Trophoblast cell (in vitro differentiated cells and primary cell): ENCODE data around the gene C11orf58.

ENCODE experiments used
- DNase-seq, 2 donors: peaks; one replicate each; pipeline ENCODE4 v3.0.0-alpha.2; 2016
- H2AFZ ChIP-seq: 2 replicates; pipeline ENCODE4 v1.6.1; 2013; ENCODE audit warnings: low read length, moderate library complexity, mild to moderate bottlenecking; ENCODE audit not compliant: insufficient read depth, poor library complexity
- H2AK5ac ChIP-seq: 2 replicates; pipeline ENCODE4 v1.6.1; 2013; ENCODE audit warnings: mild to moderate bottlenecking, low read length
- H2BK120ac ChIP-seq: 2 replicates; pipeline ENCODE4 v1.6.1; 2013; ENCODE audit warnings: low read length, mild to moderate bottlenecking, moderate library complexity; ENCODE audit not compliant: insufficient read depth, poor library complexity
- H2BK12ac ChIP-seq: 2 replicates; pipeline ENCODE4 v1.6.1; 2013; ENCODE audit warnings: mild to moderate bottlenecking, low read length, moderate library complexity
- H2BK5ac ChIP-seq: 2 replicates; pipeline ENCODE4 v1.6.1; 2013; ENCODE audit warnings: low read length, low read depth, moderate library complexity, mild to moderate bottlenecking; ENCODE audit not compliant: poor library complexity
- H3K14ac ChIP-seq: 2 replicates; pipeline ENCODE4 v1.6.1; 2013; ENCODE audit warnings: mild to moderate bottlenecking, low read length
- H3K18ac ChIP-seq: 2 replicates; pipeline ENCODE4 v1.6.1; 2013; ENCODE audit warnings: mild to moderate bottlenecking, low read length
- H3K23ac ChIP-seq: 2 replicates; pipeline ENCODE4 v1.6.1; 2013; ENCODE audit warnings: low read length
- H3K27ac ChIP-seq: 2 replicates; pipeline ENCODE4 v1.5.1; 2013; ENCODE audit warnings: low read depth, mild to moderate bottlenecking, inconsistent platforms, low read length, moderate library complexity
- H3K27me3 ChIP-seq: 2 replicates; pipeline ENCODE4 v1.6.1; 2013; ENCODE audit warnings: inconsistent platforms, mild to moderate bottlenecking, low read length, moderate library complexity; ENCODE audit not compliant: insufficient read depth
- H3K36me3 ChIP-seq, 2 experiments: 1 replicate in 1 of 2; 2 replicates in 1 of 2; pipeline ENCODE4 v1.6.1; 2013; ENCODE audit warnings: low read length in 2 of 2, mild to moderate bottlenecking in 2 of 2, moderate library complexity in 1 of 2; ENCODE audit not compliant: insufficient read depth in 2 of 2, control insufficient read depth in 1 of 2
- H3K4ac ChIP-seq: 2 replicates; pipeline ENCODE4 v1.6.1; 2013; ENCODE audit warnings: low read depth, mild to moderate bottlenecking, low read length, moderate library complexity
- H3K4me1 ChIP-seq, 2 experiments: 1 replicate in 1 of 2; 2 replicates in 1 of 2; pipeline ENCODE4 v1.6.1; 2013; ENCODE audit warnings: low read length in 2 of 2, mild to moderate bottlenecking in 2 of 2, moderate library complexity in 1 of 2; ENCODE audit not compliant: insufficient read depth in 2 of 2, control insufficient read depth in 1 of 2
- H3K4me2 ChIP-seq: 2 replicates; pipeline ENCODE4 v1.6.1; 2013; ENCODE audit warnings: inconsistent platforms, mild to moderate bottlenecking, low read length, moderate library complexity
- H3K4me3 ChIP-seq: 2 replicates; pipeline ENCODE4 v1.5.1; 2013; ENCODE audit warnings: mild to moderate bottlenecking, low read depth, low read length, inconsistent platforms
- H3K79me1 ChIP-seq: one replicate; pipeline ENCODE4 v1.6.1; 2013; ENCODE audit warnings: low read length
- H3K79me2 ChIP-seq: 2 replicates; pipeline ENCODE4 v1.6.1; 2013; ENCODE audit warnings: low read length, mild to moderate bottlenecking; ENCODE audit not compliant: control insufficient read depth, insufficient read depth, poor library complexity
- H3K9ac ChIP-seq: 2 replicates; pipeline ENCODE4 v1.6.1; 2013; ENCODE audit warnings: mild to moderate bottlenecking, low read length
- H3K9me3 ChIP-seq: 2 replicates; pipeline ENCODE4 v1.6.1; 2013; ENCODE audit warnings: low read depth, mild to moderate bottlenecking, control low read depth, inconsistent platforms, low read length; ENCODE audit not compliant: insufficient read depth
- H4K12ac ChIP-seq: 2 replicates; pipeline ENCODE4 v1.6.1; 2013; ENCODE audit warnings: low read depth, mild to moderate bottlenecking, low read length, moderate library complexity
- H4K8ac ChIP-seq: 2 replicates; pipeline ENCODE4 v1.6.1; 2013; ENCODE audit warnings: low read depth, mild to moderate bottlenecking, low read length, moderate library complexity
- H4K91ac ChIP-seq: one replicate; pipeline ENCODE4 v1.6.1; 2013; ENCODE audit warnings: low read depth, mild to moderate bottlenecking, low read length, moderate library complexity
- WGBS: extraction: QIAGEN DNeasy Blood & Tissue Kit; methylation state at CpG from one replicate; pipeline ENCODE4 v1.1.7; 2013; ENCODE audit warnings: missing lambda C conversion rate; ENCODE audit not compliant: insufficient read length, insufficient coverage; ENCODE audit errors: extremely low coverage; 5-methylcytosine and 5-hydroxymethylcytosine counted together

Gene C11orf58

DNA sequence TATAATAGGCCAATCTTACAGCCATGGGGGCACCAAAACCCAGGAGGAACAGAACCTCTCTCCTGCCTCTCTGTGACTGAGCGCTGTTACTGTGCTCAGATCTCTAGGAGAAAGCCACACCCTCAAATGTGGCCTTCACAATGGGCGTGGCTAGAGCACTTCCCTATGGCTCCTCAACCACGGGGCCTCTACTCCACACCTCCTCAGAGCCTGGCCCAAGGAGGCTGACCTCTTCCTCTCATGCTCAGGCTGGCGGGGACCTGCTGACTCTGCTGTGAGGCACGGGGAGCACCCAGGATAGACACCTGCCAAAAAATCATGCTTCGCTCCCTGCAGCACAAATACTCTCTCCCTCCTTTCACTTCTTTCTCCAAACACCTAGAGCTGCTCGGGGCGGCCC is 41.0 kb downstream of the C11orf58 start:
- H2AK5ac ChIP-seq: no peak overlapping the region
- no peak overlapping the region for H3K9ac ChIP-seq
- WGBS: no CpG with 5 or more reads among the region's 8 CpGs
- DNase-seq: peak in 1 of 2 donors; percentile 9
- peaks cover 13 to 21% of the 10 kb centered on the region in 2 experiments for H3K4me1 ChIP-seq
- no peak overlapping the region for H2BK120ac ChIP-seq
- no peak overlapping the region for H4K12ac ChIP-seq
- no peak overlapping the region for H2BK12ac ChIP-seq
- H3K4ac ChIP-seq: no peak overlapping the region
- no peak overlapping the region for H2AFZ ChIP-seq
- H3K14ac ChIP-seq: no peak overlapping the region
- peaks cover 3% of the 10 kb centered on the region for H3K9me3 ChIP-seq
- H3K4me2 ChIP-seq: no peak overlapping the region
- no peak overlapping the region for H2BK5ac ChIP-seq
- H3K4me3 ChIP-seq: no peak overlapping the region
- H3K23ac ChIP-seq: no peak overlapping the region
- no peaks in the 10 kb centered on the region for H3K79me2 ChIP-seq
- H3K36me3 ChIP-seq: peaks cover 52 to 69% of the 10 kb centered on the region in 2 experiments
- no peak overlapping the region for H4K8ac ChIP-seq
- no peak overlapping the region for H4K91ac ChIP-seq
- H3K79me1 ChIP-seq: peaks cover 4% of the 10 kb centered on the region
- H3K27me3 ChIP-seq: no peaks in the 10 kb centered on the region
- no peak overlapping the region for H3K27ac ChIP-seq
- no peak overlapping the region for H3K18ac ChIP-seq

DNA sequence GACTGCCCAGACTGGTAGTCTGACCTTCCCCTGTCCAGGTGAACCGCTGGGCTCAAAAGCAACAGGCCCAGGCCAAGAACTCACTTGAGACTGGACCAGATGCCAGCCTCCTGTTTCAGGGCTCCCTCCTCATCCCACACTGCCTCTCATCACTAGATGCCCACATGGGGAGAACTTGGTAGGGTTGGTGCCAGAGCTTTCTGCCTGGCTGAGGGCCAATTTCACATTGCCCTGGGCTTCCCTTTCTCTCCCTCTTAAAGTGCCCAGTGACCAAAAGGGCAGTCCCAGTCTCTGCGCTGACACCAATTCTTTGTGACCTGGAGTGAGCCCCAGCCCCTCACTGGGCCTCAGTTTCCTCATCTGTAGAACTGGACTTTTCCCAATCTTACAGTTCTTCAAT is 41.7 kb downstream of the C11orf58 start:
- H3K27ac ChIP-seq: no peak overlapping the region
- peaks cover 4% of the 10 kb centered on the region for H3K79me1 ChIP-seq
- H3K14ac ChIP-seq: no peak overlapping the region
- H4K91ac ChIP-seq: no peak overlapping the region
- H2AK5ac ChIP-seq: no peak overlapping the region
- no peaks in the 10 kb centered on the region for H3K79me2 ChIP-seq
- H2BK120ac ChIP-seq: no peak overlapping the region
- H3K4me2 ChIP-seq: no peak overlapping the region
- no peak overlapping the region for H3K4me3 ChIP-seq
- no peak overlapping the region for H2BK5ac ChIP-seq
- no peak overlapping the region for H4K8ac ChIP-seq
- no peaks in the 10 kb centered on the region for H3K27me3 ChIP-seq
- WGBS: no CpG with 5 or more reads among the region's 2 CpGs
- H3K18ac ChIP-seq: no peak overlapping the region
- no peak overlapping the region for H3K4ac ChIP-seq
- no peak overlapping the region for H3K23ac ChIP-seq
- H3K36me3 ChIP-seq: peaks cover 54 to 69% of the 10 kb centered on the region in 2 experiments
- H4K12ac ChIP-seq: no peak overlapping the region
- no peak overlapping the region for H2AFZ ChIP-seq
- H3K9ac ChIP-seq: no peak overlapping the region
- H2BK12ac ChIP-seq: no peak overlapping the region
- no peak for DNase-seq
- peaks cover 3% of the 10 kb centered on the region for H3K9me3 ChIP-seq
- H3K4me1 ChIP-seq: peaks cover 17 to 21% of the 10 kb centered on the region in 2 experiments

DNA sequence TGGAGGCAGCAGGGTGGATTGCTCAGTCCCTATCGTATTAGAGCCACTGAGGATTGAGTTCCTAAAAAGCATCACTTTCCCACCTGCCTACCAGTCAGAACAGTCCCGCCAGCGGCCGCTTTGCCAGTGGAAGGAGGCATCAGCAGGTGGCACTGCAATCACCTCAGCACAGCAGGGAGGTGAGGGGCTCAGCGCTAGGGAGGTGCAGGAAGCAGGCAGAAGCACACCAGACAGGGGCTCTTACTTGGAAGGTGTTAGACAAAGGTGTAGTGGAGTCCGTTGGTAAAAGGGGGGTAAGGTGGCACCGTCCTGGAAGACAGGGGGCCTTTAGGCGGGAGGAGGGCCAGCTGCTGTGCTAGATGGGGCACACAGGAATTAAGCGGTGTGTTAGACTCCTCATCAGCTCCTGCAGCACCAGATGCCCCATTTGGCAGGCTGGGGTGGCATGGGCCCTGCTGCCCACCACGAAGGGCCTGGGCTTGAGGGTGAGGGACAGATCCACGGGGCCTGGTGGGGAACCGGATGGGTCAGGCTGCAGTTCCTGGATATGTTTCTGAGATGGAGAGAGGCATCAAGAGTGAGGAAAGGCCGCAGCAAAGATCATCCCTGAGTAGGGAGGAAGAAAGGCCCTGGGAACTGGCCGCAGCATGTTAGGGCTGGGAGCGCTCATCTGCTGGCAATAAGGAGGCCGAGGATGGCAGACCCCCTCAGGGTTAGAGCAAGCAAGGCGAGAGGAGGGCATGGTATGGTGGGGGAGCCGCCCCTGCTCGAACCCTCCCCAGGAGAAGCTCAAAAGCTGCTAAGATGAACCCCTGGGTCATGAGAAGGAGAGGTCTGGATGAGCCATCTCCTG is 42.5 kb downstream of the C11orf58 start:
- Histone ChIP-seq H3K23ac (no peak overlapping the region), H2BK5ac (no peak overlapping the region), H4K12ac (no peak overlapping the region), H3K9ac (no peak overlapping the region), H4K8ac (no peak overlapping the region), H3K18ac (no peak overlapping the region), H2AFZ (no peak overlapping the region), H3K4me3 (no peak overlapping the region), H3K14ac (no peak overlapping the region), H3K4ac (no peak overlapping the region), H3K4me2 (no peak overlapping the region), H4K91ac (no peak overlapping the region), H2BK120ac (no peak overlapping the region), H2AK5ac (no peak overlapping the region), H3K27me3 (no peaks in the 10 kb centered on the region), H3K79me1 (peaks cover 4% of the 10 kb centered on the region), H3K4me1 (peaks cover 20 to 21% of the 10 kb centered on the region in 2 experiments), H3K27ac (no peak overlapping the region), H3K36me3 (peaks cover 56 to 73% of the 10 kb centered on the region in 2 experiments), H3K79me2 (no peaks in the 10 kb centered on the region), H2BK12ac (no peak overlapping the region), H3K9me3 (peaks cover 3% of the 10 kb centered on the region)
- no peak for DNase-seq
- no CpG with 5 or more reads among the region's 19 CpGs for WGBS

DNA sequence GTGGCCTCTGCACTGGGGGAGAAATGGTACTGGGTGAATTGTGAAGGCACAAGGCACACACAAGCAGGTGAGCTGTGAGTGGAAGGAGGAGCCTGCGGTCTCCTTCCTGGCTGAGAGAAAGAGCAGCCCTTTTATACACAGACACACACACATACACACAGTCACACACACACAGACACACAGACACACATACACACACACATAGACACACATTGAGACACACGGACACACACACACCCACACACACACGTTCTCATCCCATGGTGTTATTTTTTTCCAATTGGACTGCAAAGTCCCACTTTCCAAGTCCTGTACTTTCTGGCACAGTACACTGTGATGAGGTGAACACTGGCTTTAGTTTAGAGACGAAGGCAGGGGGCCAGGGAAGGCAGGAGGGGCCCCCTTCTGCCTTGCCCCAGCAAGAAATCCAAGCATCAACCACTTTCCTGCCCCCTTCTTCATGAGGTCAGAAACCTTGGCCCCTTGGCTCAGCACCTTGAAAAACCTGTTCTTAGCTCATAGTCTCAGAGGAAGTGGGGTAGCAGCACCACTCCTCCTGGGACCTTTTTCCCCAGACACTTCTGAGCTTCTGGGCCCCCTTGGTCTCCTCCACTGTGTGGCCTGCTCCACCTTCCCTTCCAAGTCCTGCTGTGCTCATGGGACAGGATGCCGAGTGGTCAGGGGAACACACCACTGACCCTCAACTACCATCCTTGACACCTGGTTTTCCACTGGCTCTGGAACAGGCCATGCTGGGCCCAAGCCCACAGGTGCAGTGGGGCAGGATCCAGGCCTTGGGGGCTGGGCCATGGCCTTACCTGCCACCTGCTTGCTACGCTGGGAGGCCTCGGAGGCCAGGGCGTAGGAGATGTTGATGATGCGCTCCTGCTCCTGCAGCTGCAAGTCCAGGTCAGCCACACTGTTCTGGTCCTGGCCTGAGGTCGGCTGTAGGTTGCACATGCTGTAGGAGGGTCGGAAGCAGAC is 43.8 kb downstream of the C11orf58 start:
- Histone ChIP-seq H3K23ac (no peak overlapping the region), H2AK5ac (no peak overlapping the region), H2BK12ac (no peak overlapping the region), H3K14ac (no peak overlapping the region), H3K9me3 (peaks cover 3% of the 10 kb centered on the region), H3K79me1 (peaks cover 4% of the 10 kb centered on the region), H3K4me2 (no peak overlapping the region), H4K12ac (no peak overlapping the region), H4K8ac (no peak overlapping the region), H3K18ac (no peak overlapping the region), H4K91ac (no peak overlapping the region), H3K9ac (no peak overlapping the region), H3K4ac (no peak overlapping the region), H3K79me2 (no peaks in the 10 kb centered on the region), H3K4me1 (peaks cover 20 to 21% of the 10 kb centered on the region in 2 experiments), H2BK5ac (no peak overlapping the region), H3K27ac (no peak overlapping the region), H3K4me3 (no peak overlapping the region), H2BK120ac (no peak overlapping the region), H2AFZ (no peak overlapping the region), H3K27me3 (no peaks in the 10 kb centered on the region), H3K36me3 (peaks cover 54 to 72% of the 10 kb centered on the region in 2 experiments)
- DNase-seq: no peak
- WGBS: no CpG with 5 or more reads among the region's 11 CpGs
